HCEC 1CT (cell line): ENCODE results near the gene MLXIP.
"Not testable (repeated sequence)": the region's sequence is repeated elsewhere in the genome, so short reads cannot be mapped to it uniquely, and the experiment has no call there.

Source experiments
- DNase-seq: peaks from one replicate; pipeline ENCODE4 v3.0.0-alpha.2; 2017

The MLXIP gene

GRCh38 chr12:122097927-122098756 lies 19.6 kb downstream of the MLXIP start:
- peak; percentile 61 for DNase-seq

GRCh38 chr12:122099280-122099749 lies 20.8 kb downstream of the MLXIP start:
- DNase-seq = no peak

GRCh38 chr12:122099856-122100255 lies 21.3 kb downstream of the MLXIP start:
- no peak for DNase-seq

GRCh38 chr12:122100568-122100967 lies 22.0 kb downstream of the MLXIP start:
- no peak for DNase-seq

GRCh38 chr12:122102331-122102730 lies 23.8 kb downstream of the MLXIP start:
- DNase-seq = no peak

- DNase-seq = no peak
These were observed 26.3 kb downstream of the MLXIP start for GRCh38 chr12:122104844-122105243.

GRCh38 chr12:122105496-122105895 lies 26.9 kb downstream of the MLXIP start:
- DNase-seq = not testable (repeated sequence)

- DNase-seq = no peak
These were observed 28.3 kb downstream of the MLXIP start for GRCh38 chr12:122106843-122107242.

GRCh38 chr12:122107261-122107660 lies 28.7 kb downstream of the MLXIP start:
- peak; percentile 74 for DNase-seq

GRCh38 chr12:122111089-122111641 lies 32.6 kb downstream of the MLXIP start:
- DNase-seq = no peak

GRCh38 chr12:122116707-122117535 lies 38.4 kb downstream of the MLXIP start:
- no peak for DNase-seq

- peak; percentile 34 for DNase-seq
These were observed 39.4 kb downstream of the MLXIP start for GRCh38 chr12:122117979-122118378.

- not testable (repeated sequence) for DNase-seq
These were observed 42.8 kb downstream of the MLXIP start for GRCh38 chr12:122121341-122121740.

- DNase-seq = no peak
These were observed 43.2 kb downstream of the MLXIP start for GRCh38 chr12:122121745-122122144.

GRCh38 chr12:122123051-122123760 lies 44.6 kb downstream of the MLXIP start:
- peak; percentile 57 for DNase-seq

- no peak for DNase-seq
These were observed 45.2 kb downstream of the MLXIP start for GRCh38 chr12:122123761-122124145.

GRCh38 chr12:122124370-122124769 lies 45.8 kb downstream of the MLXIP start:
- DNase-seq = no peak

- no peak for DNase-seq
These were observed 47.1 kb downstream of the MLXIP start for GRCh38 chr12:122125452-122126341.

- no peak for DNase-seq
These were observed 47.7 kb downstream of the MLXIP start for GRCh38 chr12:122126342-122126635.

GRCh38 chr12:122126713-122127597 lies 48.4 kb downstream of the MLXIP start:
- DNase-seq = peak; percentile 17

GRCh38 chr12:122127839-122128238 lies 49.3 kb downstream of the MLXIP start:
- DNase-seq = no peak
